ENCODE results near the gene SLC11A2. TPM values are rescaled to one million over a fixed set of nuclear protein-coding genes. Genes with fewer than 3 reads are reported as not detected.

SLC11A2 gene
- total RNA-seq, 1 donor from 2014 or later = 47.3 TPM

GRCh38 chr12:50952510-50952909 lies 73.7 kb downstream of the SLC11A2 start, which contains the start of gene HIGD1C:
Gene HIGD1C (plus strand): TSS chr12:50952544. CDS start chr12:50953999, 1,455 bp downstream.
- no peaks in the 10 kb centered on the region for H3K36me3 Mint-ChIP-seq (ENCODE audit: low read depth, unreplicated experiment)
- no peak within 1 kb of the TSS for H3K27ac Mint-ChIP-seq (ENCODE audit: unreplicated experiment)
- no peaks in the 10 kb centered on the region for H3K9me3 Mint-ChIP-seq (ENCODE audit: unreplicated experiment)
- H3K27me3 Mint-ChIP-seq (ENCODE audit: unreplicated experiment) = no peaks in the 10 kb centered on the region
- no peak within 1 kb of the TSS for H3K4me3 Mint-ChIP-seq (ENCODE audit: unreplicated experiment)
- TF ChIP-seq CTCF (IDR thresholded peaks at IDR 0.05; ENCODE audit: unreplicated experiment) = no peak
- no peaks in the 10 kb centered on the region for H3K4me1 Mint-ChIP-seq (ENCODE audit: unreplicated experiment)
- DNase-seq (ENCODE audit: low spot score) = no peak

- H3K9me3 Mint-ChIP-seq (ENCODE audit: unreplicated experiment) = no peaks in the 10 kb centered on the region
- DNase-seq (ENCODE audit: low spot score) = no peak
- H3K27ac Mint-ChIP-seq (ENCODE audit: unreplicated experiment) = no peak overlapping the region
- no peaks in the 10 kb centered on the region for H3K36me3 Mint-ChIP-seq (ENCODE audit: low read depth, unreplicated experiment)
- H3K4me1 Mint-ChIP-seq (ENCODE audit: unreplicated experiment) = no peaks in the 10 kb centered on the region
- no peaks in the 10 kb centered on the region for H3K27me3 Mint-ChIP-seq (ENCODE audit: unreplicated experiment)
- no peak overlapping the region for H3K4me3 Mint-ChIP-seq (ENCODE audit: unreplicated experiment)
- no peak for TF ChIP-seq CTCF (IDR thresholded peaks at IDR 0.05; ENCODE audit: unreplicated experiment)
Measured at GRCh38 chr12:50951112-50951511, 75.1 kb downstream of the SLC11A2 start.

- Mint-ChIP-seq H3K27ac (ENCODE audit: unreplicated experiment) (no peak overlapping the region), H3K9me3 (ENCODE audit: unreplicated experiment) (no peaks in the 10 kb centered on the region), H3K36me3 (ENCODE audit: low read depth, unreplicated experiment) (no peaks in the 10 kb centered on the region), H3K4me1 (ENCODE audit: unreplicated experiment) (no peaks in the 10 kb centered on the region), H3K4me3 (ENCODE audit: unreplicated experiment) (no peak overlapping the region), H3K27me3 (ENCODE audit: unreplicated experiment) (no peaks in the 10 kb centered on the region)
- DNase-seq (ENCODE audit: low spot score) = no peak
- TF ChIP-seq CTCF (IDR thresholded peaks at IDR 0.05; ENCODE audit: unreplicated experiment) = no peak
Measured at GRCh38 chr12:50949801-50950302, 76.3 kb downstream of the SLC11A2 start.

GRCh38 chr12:50948798-50949197 lies 77.4 kb downstream of the SLC11A2 start:
- no peak for TF ChIP-seq CTCF (IDR thresholded peaks at IDR 0.05; ENCODE audit: unreplicated experiment)
- no peak for DNase-seq (ENCODE audit: low spot score)
- Mint-ChIP-seq H3K4me3 (ENCODE audit: unreplicated experiment) (no peak overlapping the region), H3K27ac (ENCODE audit: unreplicated experiment) (no peak overlapping the region), H3K27me3 (ENCODE audit: unreplicated experiment) (no peaks in the 10 kb centered on the region), H3K4me1 (ENCODE audit: unreplicated experiment) (no peaks in the 10 kb centered on the region), H3K9me3 (ENCODE audit: unreplicated experiment) (no peaks in the 10 kb centered on the region), H3K36me3 (ENCODE audit: low read depth, unreplicated experiment) (no peaks in the 10 kb centered on the region)

- no peak for TF ChIP-seq CTCF (IDR thresholded peaks at IDR 0.05; ENCODE audit: unreplicated experiment)
- no peaks in the 10 kb centered on the region for H3K9me3 Mint-ChIP-seq (ENCODE audit: unreplicated experiment)
- no peak overlapping the region for H3K27ac Mint-ChIP-seq (ENCODE audit: unreplicated experiment)
- H3K36me3 Mint-ChIP-seq (ENCODE audit: low read depth, unreplicated experiment) = no peaks in the 10 kb centered on the region
- no peak overlapping the region for H3K4me3 Mint-ChIP-seq (ENCODE audit: unreplicated experiment)
- DNase-seq (ENCODE audit: low spot score) = no peak
- no peaks in the 10 kb centered on the region for H3K4me1 Mint-ChIP-seq (ENCODE audit: unreplicated experiment)
- H3K27me3 Mint-ChIP-seq (ENCODE audit: unreplicated experiment) = no peaks in the 10 kb centered on the region
Measured at GRCh38 chr12:50947933-50948626, 78.1 kb downstream of the SLC11A2 start.
